ENCODE data around the gene FKBP15.

FKBP15 gene

DNA sequence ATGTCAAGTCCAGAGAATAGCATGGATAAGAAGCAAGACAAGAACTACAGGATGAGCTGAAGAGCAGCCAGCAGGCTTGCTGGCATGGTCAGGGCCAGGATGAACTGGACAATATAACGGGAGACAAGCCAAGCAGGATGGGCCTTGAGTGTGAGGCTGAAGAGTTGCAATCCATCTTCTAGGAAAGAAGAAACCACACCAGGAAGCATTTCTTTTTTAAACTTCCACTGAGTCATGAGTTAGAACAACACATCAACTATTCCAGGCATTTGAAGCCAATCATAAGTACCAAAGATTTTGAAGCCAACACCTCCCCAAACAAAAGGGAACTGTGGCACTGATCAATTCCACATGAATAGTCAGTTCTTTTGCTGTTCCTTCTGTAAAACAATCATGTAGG, 43.0 kb downstream of the FKBP15 start:
- H3K4me1 ChIP-seq (ENCODE audit: control insufficient read depth, insufficient read depth, low read length): no peaks in the 10 kb centered on the region
- peaks cover 20 to 92% of the 10 kb centered on the region in 2 experiments for H3K36me3 ChIP-seq (ENCODE audit: control insufficient read depth in 2 of 2, insufficient read depth in 1 of 2, low read length in 2 of 2)
- ChIA-PET POLR2A (no interaction called here), CTCF (interaction anchor here (0.6 kb wide), 1 partner anchor 224 kb away, joined by 3 read pairs; no protein-coding TSS in a partner anchor)
- no peak overlapping the region for H3K4me3 ChIP-seq (ENCODE audit: low read depth, low read length)
- no peak overlapping the region for H3K27ac ChIP-seq (ENCODE audit: extremely low read depth, low read depth, low read length)
- H3K9me3 ChIP-seq (ENCODE audit: control insufficient read depth, insufficient read depth, low read depth, low read length): no peaks in the 10 kb centered on the region
- TF ChIP-seq, protein P1, sequence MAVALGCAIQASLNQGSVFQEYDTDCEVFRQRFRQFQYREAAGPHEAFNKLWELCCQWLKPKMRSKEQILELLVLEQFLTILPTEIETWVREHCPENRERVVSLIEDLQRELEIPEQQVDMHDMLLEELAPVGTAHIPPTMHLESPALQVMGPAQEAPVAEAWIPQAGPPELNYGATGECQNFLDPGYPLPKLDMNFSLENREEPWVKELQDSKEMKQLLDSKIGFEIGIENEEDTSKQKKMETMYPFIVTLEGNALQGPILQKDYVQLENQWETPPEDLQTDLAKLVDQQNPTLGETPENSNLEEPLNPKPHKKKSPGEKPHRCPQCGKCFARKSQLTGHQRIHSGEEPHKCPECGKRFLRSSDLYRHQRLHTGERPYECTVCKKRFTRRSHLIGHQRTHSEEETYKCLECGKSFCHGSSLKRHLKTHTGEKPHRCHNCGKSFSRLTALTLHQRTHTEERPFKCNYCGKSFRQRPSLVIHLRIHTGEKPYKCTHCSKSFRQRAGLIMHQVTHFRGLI (tag by site-specific recombination; IDR thresholded peaks at IDR 0.05): no peak
- TF ChIP-seq ZSCAN16 (tag by site-specific recombination; IDR thresholded peaks at IDR 0.05) (no peak), ZSCAN30 (tag by site-specific recombination; IDR thresholded peaks at IDR 0.05) (no peak), ZNF670 (tag by site-specific recombination; IDR thresholded peaks at IDR 0.05; ENCODE audit: low read depth) (no peak), ZFP41 (tag by site-specific recombination; IDR thresholded peaks at IDR 0.05; ENCODE audit: borderline replicate concordance) (no peak), ZNF677 (tag by site-specific recombination; IDR thresholded peaks at IDR 0.05) (no peak), ZNF223 (tag by site-specific recombination; IDR thresholded peaks at IDR 0.05) (no peak), ZNF26 (tag by site-specific recombination; IDR thresholded peaks at IDR 0.05) (no peak), SP7 (tag by site-specific recombination; IDR thresholded peaks at IDR 0.05) (no peak), KLF9 (tag by site-specific recombination; IDR thresholded peaks at IDR 0.05; ENCODE audit: low read depth) (no peak)

GRCh38 chr9:113177251-113177650, 43.8 kb downstream of the FKBP15 start:
- CTCF ChIA-PET: interaction anchor here (0.6 to 1.2 kb wide), 2 partner anchors 223 to 481 kb away, joined by 3 read pairs; no protein-coding TSS in a partner anchor

GRCh38 chr9:113176803-113177202, 44.3 kb downstream of the FKBP15 start:
- TF ChIP-seq ZNF513 (tag by site-specific recombination; IDR thresholded peaks at IDR 0.05) (no peak), SP7 (tag by site-specific recombination; IDR thresholded peaks at IDR 0.05) (no peak), FEZF1 (tag by site-specific recombination; IDR thresholded peaks at IDR 0.05) (no peak)
- Histone ChIP-seq H3K27ac (ENCODE audit: extremely low read depth, low read depth, low read length) (no peak overlapping the region), H3K9me3 (ENCODE audit: control insufficient read depth, insufficient read depth, low read depth, low read length) (no peaks in the 10 kb centered on the region), H3K4me3 (ENCODE audit: low read depth, low read length) (no peak overlapping the region), H3K36me3 (ENCODE audit: control insufficient read depth in 2 of 2, insufficient read depth in 1 of 2, low read length in 2 of 2) (peaks cover 15 to 89% of the 10 kb centered on the region in 2 experiments), H3K4me1 (ENCODE audit: control insufficient read depth, insufficient read depth, low read length) (no peaks in the 10 kb centered on the region)
- ChIA-PET POLR2A (no interaction called here), CTCF (interaction anchor here (0.6 to 1.2 kb wide), 2 partner anchors 236 to 481 kb away, joined by 3 read pairs; no protein-coding TSS in a partner anchor)

More at GRCh38 chr9:113177251-113177650, 43.8 kb downstream of the FKBP15 start:
- Histone ChIP-seq H3K4me3 (ENCODE audit: low read depth, low read length) (no peak overlapping the region), H3K27ac (ENCODE audit: extremely low read depth, low read depth, low read length) (no peak overlapping the region), H3K4me1 (ENCODE audit: control insufficient read depth, insufficient read depth, low read length) (no peaks in the 10 kb centered on the region), H3K36me3 (ENCODE audit: control insufficient read depth in 2 of 2, insufficient read depth in 1 of 2, low read length in 2 of 2) (peaks cover 15 to 92% of the 10 kb centered on the region in 2 experiments), H3K9me3 (ENCODE audit: control insufficient read depth, insufficient read depth, low read depth, low read length) (no peaks in the 10 kb centered on the region)
- POLR2A ChIA-PET: no interaction called here
- no peak for TF ChIP-seq ZNF791 (tag by site-specific recombination; IDR thresholded peaks at IDR 0.05)

DNA sequence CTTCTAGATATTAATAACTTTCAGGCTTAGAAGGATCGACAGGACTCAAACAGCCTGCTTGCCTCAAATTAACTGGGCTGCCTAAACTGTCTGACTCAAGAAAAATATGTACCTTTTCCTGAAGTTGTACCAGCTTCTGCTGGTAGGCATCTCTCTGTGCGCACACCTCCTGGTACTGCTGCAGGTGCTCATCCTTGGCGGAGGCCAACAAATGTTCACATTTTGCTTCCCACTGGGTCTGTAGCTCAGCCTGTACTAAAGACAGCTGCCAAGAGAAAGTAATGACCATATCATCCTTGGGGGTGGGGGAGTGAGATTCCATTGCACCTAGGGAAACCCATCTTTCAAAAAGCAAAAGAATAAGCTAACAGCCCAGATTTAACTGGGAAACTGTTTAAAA, 47.7 kb downstream of the FKBP15 start:
- CTCF ChIA-PET: interaction anchor here (1.0 kb wide), 1 partner anchor 137 kb away, joined by 3 read pairs; no protein-coding TSS in a partner anchor
- Histone ChIP-seq H3K36me3 (ENCODE audit: control insufficient read depth in 2 of 2, insufficient read depth in 1 of 2, low read length in 2 of 2) (peaks cover 15 to 93% of the 10 kb centered on the region in 2 experiments), H3K4me3 (ENCODE audit: low read depth, low read length) (no peak overlapping the region), H3K27ac (ENCODE audit: extremely low read depth, low read depth, low read length) (no peak overlapping the region), H3K4me1 (ENCODE audit: control insufficient read depth, insufficient read depth, low read length) (no peaks in the 10 kb centered on the region), H3K9me3 (ENCODE audit: control insufficient read depth, insufficient read depth, low read depth, low read length) (no peaks in the 10 kb centered on the region)
- no peak for TF ChIP-seq GLIS2 (tag by site-specific recombination; IDR thresholded peaks at IDR 0.05)
- POLR2A ChIA-PET: interaction anchor here (0.6 to 1.3 kb wide), 3 partner anchors 20 to 48 kb away, joined by 3 read pairs; partner anchors contain the start of genes SLC31A1 and SLC31A2

All from HEK293 (cell line).